HCT116 (cell line): ENCODE measurements around the gene NOL3. TPM values are rescaled to one million over a fixed set of nuclear protein-coding genes. Genes with fewer than 3 reads are reported as not detected.

Experiments
- ATAC-seq: fragments of 200-7000 bp; cut with Tn5 transposase; 2 replicates; pipeline ENCODE4 v1.9.1; 2020; ENCODE audit warnings: mild to moderate bottlenecking, moderate library complexity
- BruUV-seq: library from RNA; stranded (reverse); fragments of 400-500 nt; replicated peaks from 2 replicates; lab custom pipeline; 2021; lab: Mats Ljungman, UMichigan
- CTCF ChIA-PET: fragments of 300-600 bp; sonication (Branson Sonifier 250); formaldehyde crosslinking; loops from one replicate; lab custom pipeline; 2021; ENCODE audit warnings: antibody characterized with exemption; lab: Charles Lee
- POLR2A ChIA-PET: fragments of 300-600, 350-600 bp; sonication (Branson Sonifier 250); formaldehyde crosslinking; loops from one replicate; lab custom pipeline; 2021; ENCODE audit warnings: antibody characterized with exemption; lab: Charles Lee
- RAD21 ChIA-PET, 2 experiments: fragments of 300-600 bp; sonication (Branson Sonifier 250); formaldehyde crosslinking; loops; one replicate each; lab custom pipeline; 2023; ENCODE audit warnings: low total read pairs in 2 of 2; ENCODE audit not compliant: uncharacterized antibody in 2 of 2, unreplicated experiment in 2 of 2, low non-redundant PET in 1 of 2; lab: Charles Lee
- DNase-seq: peaks from one replicate; pipeline ENCODE4 v3.0.0-alpha.2; 2010; ENCODE audit warnings: low read depth, low spot score
- H2AFZ ChIP-seq: fragments of 200-600 bp; shearing (Covaris generic), sonication (generic); 2 replicates; pipeline ENCODE4 v1.6.1; 2017; ENCODE audit warnings: low read depth, mixed run types, mixed read lengths, antibody characterized with exemption, low read length; ENCODE audit not compliant: poor library complexity, severe bottlenecking
- H3K27ac ChIP-seq: 2 replicates; pipeline ENCODE4 v1.5.1; 2012; ENCODE audit warnings: low read depth, low read length
- H3K27me3 ChIP-seq: fragments of 200-600 bp; sonication (generic); 2 replicates; pipeline ENCODE4 v1.6.1; 2016; ENCODE audit warnings: mixed run types, low read length, mixed read lengths; ENCODE audit not compliant: insufficient read depth
- H3K36me3 ChIP-seq, 2 experiments: fragments of 200-500 bp in 1 of 2; fragments of 200-600 bp in 1 of 2; sonication (Bioruptor generic) in 1 of 2; sonication (generic) in 1 of 2; 2 replicates each; pipeline versions ENCODE4 v1.5.1 to v1.6.1; 2014 to 2016; ENCODE audit warnings: low read length in 2 of 2, inconsistent platforms in 1 of 2, mixed read lengths in 1 of 2, mixed run types in 1 of 2; ENCODE audit not compliant: insufficient read depth in 2 of 2, control insufficient read depth in 1 of 2
- H3K4me1 ChIP-seq, 2 experiments: fragments of 200-600 bp in 1 of 2; sonication (generic) in 1 of 2; 2 replicates each; pipeline versions ENCODE4 v1.5.1 to v1.6.1; 2012 to 2017; ENCODE audit warnings: low read length in 2 of 2, inconsistent platforms in 1 of 2, mild to moderate bottlenecking in 1 of 2, mixed read lengths in 1 of 2, mixed run types in 1 of 2, moderate library complexity in 1 of 2; ENCODE audit not compliant: insufficient read depth in 2 of 2, control insufficient read depth in 1 of 2
- H3K4me2 ChIP-seq: fragments of 200-600 bp; sonication (generic); 2 replicates; pipeline ENCODE4 v1.6.1; 2017; ENCODE audit warnings: mixed run types, low read length, mixed read lengths
- H3K4me3 ChIP-seq, 2 experiments: fragments of 200-600 bp in 1 of 2; sonication (generic) in 1 of 2; replicated peaks in 1 of 2; 2 replicates each; pipeline ENCODE4 v1.5.1; 2011 to 2016; ENCODE audit warnings: low read length in 2 of 2, control low read depth in 1 of 2, low read depth in 1 of 2, mild to moderate bottlenecking in 1 of 2, mixed read lengths in 1 of 2, mixed run types in 1 of 2
- H3K79me2 ChIP-seq: fragments of 200-600 bp; sonication (generic); 2 replicates; pipeline ENCODE4 v1.6.1; 2017; ENCODE audit warnings: mild to moderate bottlenecking, mixed run types, low read length, moderate library complexity, mixed read lengths; ENCODE audit not compliant: insufficient read depth
- H3K9ac ChIP-seq: fragments of 200-600 bp; sonication (generic); 2 replicates; pipeline ENCODE4 v1.6.1; 2016; ENCODE audit warnings: low read length, mixed read lengths
- H3K9me2 ChIP-seq: fragments of 200-600 bp; sonication (generic), shearing (Covaris generic); 2 replicates; pipeline ENCODE4 v1.6.1; 2017; ENCODE audit warnings: mixed run types, mild to moderate bottlenecking, moderate library complexity; ENCODE audit not compliant: insufficient read depth
- H3K9me3 ChIP-seq, 2 experiments: fragments of 200-500 bp in 1 of 2; fragments of 200-600 bp in 1 of 2; sonication (Bioruptor generic) in 1 of 2; sonication (generic) in 1 of 2; 2 replicates each; pipeline ENCODE4 v1.6.1; 2014 to 2017; ENCODE audit warnings: low read length in 2 of 2, mixed read lengths in 2 of 2, inconsistent platforms in 1 of 2, low read depth in 1 of 2, mild to moderate bottlenecking in 1 of 2, mixed run types in 1 of 2, moderate library complexity in 1 of 2; ENCODE audit not compliant: control insufficient read depth in 1 of 2, insufficient read depth in 1 of 2
- H4K20me1 ChIP-seq: fragments of 200-600 bp; sonication (generic), shearing (Covaris generic); 2 replicates; pipeline ENCODE4 v1.6.1; 2017; ENCODE audit warnings: mixed run types, mild to moderate bottlenecking, moderate library complexity; ENCODE audit not compliant: insufficient read depth
- CBX3 ChIP-seq: IDR thresholded peaks from 2 replicates; pipeline ENCODE4 v1.6.1; 2012; ENCODE audit warnings: low read depth
- CEBPB ChIP-seq: IDR thresholded peaks from 2 replicates; pipeline ENCODE4 v1.6.1; 2012; ENCODE audit warnings: low read depth
- EZH2 ChIP-seq: fragments of 200-600 bp; sonication (generic); IDR thresholded peaks from 2 replicates; pipeline ENCODE4 v1.6.1; 2017; ENCODE audit warnings: antibody characterized with exemption, mixed run types
- EZH2phosphoT487 ChIP-seq: fragments of 200-600 bp; IDR thresholded peaks from 2 replicates; pipeline ENCODE4 v1.6.1; 2018; ENCODE audit warnings: antibody characterized with exemption, borderline replicate concordance
- JUND ChIP-seq: IDR thresholded peaks from 2 replicates; pipeline ENCODE4 v1.6.1; 2012
- MAX ChIP-seq: IDR thresholded peaks from 2 replicates; pipeline ENCODE4 v1.6.1; 2012
- POLR2A ChIP-seq: IDR thresholded peaks from 2 replicates; pipeline ENCODE4 v1.7.0; 2011; ENCODE audit warnings: borderline replicate concordance; ENCODE audit not compliant: insufficient read depth, insufficient read length; ENCODE audit errors: extremely low read depth
- POLR2AphosphoS5 ChIP-seq: IDR thresholded peaks from 2 replicates; pipeline ENCODE4 v1.6.1; 2011; ENCODE audit warnings: mild to moderate bottlenecking, low read depth, low read length, moderate library complexity
- RAD21 ChIP-seq: IDR thresholded peaks from 2 replicates; pipeline ENCODE4 v1.6.1; 2012; ENCODE audit warnings: low read depth, mild to moderate bottlenecking
- REST ChIP-seq: IDR thresholded peaks from 2 replicates; pipeline ENCODE4 v1.6.1; 2012; ENCODE audit warnings: low read depth
- SIN3A ChIP-seq: IDR thresholded peaks from 2 replicates; pipeline ENCODE4 v1.6.1; 2012; ENCODE audit warnings: low read depth
- SP1 ChIP-seq: IDR thresholded peaks from 2 replicates; pipeline ENCODE4 v1.6.1; 2012; ENCODE audit warnings: low read depth
- SRF ChIP-seq: IDR thresholded peaks from 2 replicates; pipeline ENCODE4 v1.6.1; 2012; ENCODE audit warnings: low read depth
- ZFX ChIP-seq: fragments of 450-650 bp; IDR thresholded peaks from 2 replicates; pipeline ENCODE4 v1.6.1; 2017
- intact Hi-C: fragments of 100-400 bp; cut with micrococcal nuclease; formaldehyde crosslinking; loops from 2 replicates; pipeline ENCODE4 v1.10.0; 2022
- total RNA-seq: library from RNA; stranded (reverse); gene quantifications from one replicate; pipeline ENCODE4 v1.2.1, GENCODE V29; 2021; ENCODE audit not compliant: unreplicated experiment
- TF ChIP-seq, protein P1 (sequence below): IDR thresholded peaks from 2 replicates; pipeline ENCODE4 v1.6.1; 2012

Gene NOL3
- total RNA-seq, 1 experiment from 2014 or later, result 54.0 TPM

DNA sequence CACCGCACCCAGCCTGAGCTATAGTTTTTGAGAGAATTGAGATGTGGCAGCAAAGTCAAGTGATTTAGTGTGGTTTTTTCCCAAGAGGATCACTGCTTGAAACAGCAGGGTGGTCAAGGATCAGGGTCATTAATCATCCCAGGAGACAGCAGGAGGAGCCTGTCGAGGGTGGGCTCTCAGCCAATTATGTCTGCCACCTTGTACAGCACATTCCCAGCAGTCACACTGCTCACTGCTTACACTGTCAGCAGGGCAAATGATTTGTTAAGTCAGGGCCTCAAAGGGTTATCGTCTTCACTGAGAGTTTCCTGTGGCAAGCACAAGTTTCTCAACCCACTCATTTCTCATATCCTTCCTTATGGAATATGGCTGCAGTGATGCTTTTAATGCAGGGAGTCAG is 32.7 kb upstream of the NOL3 start:
- no peak for DNase-seq
- ChIA-PET CTCF (interaction anchor here (0.7 kb wide), 1 partner anchor 18 kb away, joined by 5 read pairs; no protein-coding TSS in a partner anchor), RAD21 (no interaction called here), POLR2A (no interaction called here)
- no peak for ATAC-seq
- Histone ChIP-seq H3K4me1 (no peaks in the 10 kb centered on the region), H3K4me3 (no peak overlapping the region), H2AFZ (no peak overlapping the region), H4K20me1 (no peaks in the 10 kb centered on the region), H3K4me2 (no peak overlapping the region), H3K9ac (no peak overlapping the region), H3K27me3 (no peaks in the 10 kb centered on the region), H3K9me2 (no peaks in the 10 kb centered on the region), H3K27ac (no peak overlapping the region), H3K36me3 (peaks cover 41 to 55% of the 10 kb centered on the region in 2 experiments), H3K9me3 (no peaks in the 10 kb centered on the region), H3K79me2 (no peaks in the 10 kb centered on the region)
- intact Hi-C loops, result no loop called here
- no TSS peak for BruUV-seq
- no peak for TF ChIP-seq ZFX
- TF ChIP-seq CEBPB, result no peak
- TF ChIP-seq EZH2phosphoT487, result no peak
- TF ChIP-seq, protein P1, sequence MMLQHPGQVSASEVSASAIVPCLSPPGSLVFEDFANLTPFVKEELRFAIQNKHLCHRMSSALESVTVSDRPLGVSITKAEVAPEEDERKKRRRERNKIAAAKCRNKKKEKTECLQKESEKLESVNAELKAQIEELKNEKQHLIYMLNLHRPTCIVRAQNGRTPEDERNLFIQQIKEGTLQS, result no peak
- TF ChIP-seq RAD21, result no peak
- no peak for TF ChIP-seq POLR2AphosphoS5
- TF ChIP-seq REST, result no peak
- no peak for TF ChIP-seq MAX
- TF ChIP-seq POLR2A, result no peak
- no peak for TF ChIP-seq SP1
- no peak for TF ChIP-seq SRF
- no peak for TF ChIP-seq JUND
- no peak for TF ChIP-seq SIN3A
- no peak for TF ChIP-seq EZH2
- TF ChIP-seq CBX3, result no peak
